ENCODE measurements around the gene CABLES2.

DNA sequence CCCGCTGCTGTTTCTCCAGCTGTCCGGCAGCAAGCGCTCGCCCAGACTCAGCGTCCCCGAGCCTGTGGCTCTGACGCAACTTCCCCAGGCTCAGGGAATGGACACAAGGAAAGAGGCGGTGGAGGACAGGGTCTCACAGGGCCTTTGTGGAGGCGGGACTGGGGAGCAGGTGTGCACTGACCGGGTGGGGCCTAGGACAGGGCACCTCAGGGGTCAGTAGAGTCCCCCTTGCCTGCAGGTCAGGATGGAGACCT lies 60.0 kb downstream of the CABLES2 start:
- no peak for TF ChIP-seq CTCF (conservative IDR thresholded peaks at IDR 0.05 in 1 of 2, IDR thresholded peaks at IDR 0.05 in 1 of 2; ENCODE audit: extremely low read depth in 1 of 2, insufficient read depth in 1 of 2, low read depth in 1 of 2, low read length in 2 of 2)
- TF ChIP-seq EZH2 (IDR thresholded peaks at IDR 0.05; ENCODE audit: borderline replicate concordance, low read length), result no peak
